Activated T-helper 2 cell treated with anti-CD3 and anti-CD28 coated beads, Interferon-gamma antibody, Interleukin-2, Interleukin-4, amounts not matched to agents 10 μg/mL and 5 μg/mL and 100 μg/mL, durations not matched to agents 14 hours and 24 hours and 36 hours (primary cell): ENCODE measurements around the gene RHBDF1. TPM values are rescaled to one million over a fixed set of nuclear protein-coding genes. Genes with fewer than 3 reads are reported as not detected.
A peak's percentile ranks its signal among the peaks of the same experiment; 100 is the strongest.

Experiments
- DNase-seq: peaks from one replicate; pipeline ENCODE4 v3.0.0; 2021; ENCODE audit warnings: low spot score
- H3K27ac Mint-ChIP-seq: one replicate; pipeline ENCODE4 v1.8.0; 2021; ENCODE audit warnings: mixed read lengths
- H3K27me3 Mint-ChIP-seq: one replicate; pipeline ENCODE4 v1.8.0; 2021; ENCODE audit warnings: low read depth, mixed read lengths
- H3K36me3 Mint-ChIP-seq: one replicate; pipeline ENCODE4 v1.8.0; 2021; ENCODE audit warnings: low read depth, mixed read lengths
- H3K4me1 Mint-ChIP-seq: one replicate; pipeline ENCODE4 v1.8.0; 2021; ENCODE audit warnings: low read depth, mixed read lengths
- H3K4me3 Mint-ChIP-seq: one replicate; pipeline ENCODE4 v1.8.0; 2021; ENCODE audit warnings: low read depth, mild to moderate bottlenecking, moderate library complexity, mixed read lengths
- H3K9me3 Mint-ChIP-seq: one replicate; pipeline ENCODE4 v1.8.0; 2021; ENCODE audit warnings: mixed read lengths
- intact Hi-C: fragments of 100-400 bp; cut with micrococcal nuclease; formaldehyde crosslinking; loops from one replicate; pipeline ENCODE4 v1.15.1; 2023
- total RNA-seq: library from RNA; stranded (reverse); gene quantifications from 2 replicates; pipeline ENCODE4 v1.2.3, GENCODE V29; 2022

RHBDF1 gene
- total RNA-seq = 1.2 and 1.6 TPM in 2 replicates

- H3K27ac Mint-ChIP-seq = no peak within 1 kb of the TSS
- peak within 1 kb of the TSS; percentile 46 for H3K4me3 Mint-ChIP-seq
- DNase-seq = no peak
- no peaks in the 10 kb centered on the region for H3K9me3 Mint-ChIP-seq
- intact Hi-C loops = no loop called here
- peaks cover 17% of the 10 kb centered on the region for H3K4me1 Mint-ChIP-seq
- peaks cover 45% of the 10 kb centered on the region for H3K27me3 Mint-ChIP-seq
- H3K36me3 Mint-ChIP-seq = no peaks in the 10 kb centered on the region
These were observed at the start of gene RHBDF1 for GRCh38 chr16:72561-73548. Gene RHBDF1 (minus strand): TSS chr16:72631. CDS start chr16:65015, 7,616 bp downstream.

GRCh38 chr16:120756-121155, 48.3 kb upstream of the RHBDF1 start:
- H3K4me1 Mint-ChIP-seq = no peaks in the 10 kb centered on the region

GRCh38 chr16:119835-120491, 47.5 kb upstream of the RHBDF1 start:
- no peak overlapping the region for H3K4me3 Mint-ChIP-seq
- DNase-seq = no peak
- H3K27ac Mint-ChIP-seq = no peak overlapping the region
- intact Hi-C loops = loop anchor here (5.0 kb wide), 1 partner anchor 242 kb away; no protein-coding TSS in a partner anchor
- peaks cover 27% of the 10 kb centered on the region for H3K36me3 Mint-ChIP-seq
- no peaks in the 10 kb centered on the region for H3K9me3 Mint-ChIP-seq
- H3K27me3 Mint-ChIP-seq = no peaks in the 10 kb centered on the region
- H3K4me1 Mint-ChIP-seq = no peaks in the 10 kb centered on the region

More at GRCh38 chr16:120756-121155, 48.3 kb upstream of the RHBDF1 start:
- intact Hi-C loops = no loop called here
- Mint-ChIP-seq H3K27ac (no peak overlapping the region), H3K27me3 (no peaks in the 10 kb centered on the region), H3K4me3 (no peak overlapping the region), H3K9me3 (no peaks in the 10 kb centered on the region), H3K36me3 (peaks cover 27% of the 10 kb centered on the region)
- DNase-seq = no peak

GRCh38 chr16:119295-119694, 46.9 kb upstream of the RHBDF1 start:
- no peak overlapping the region for H3K4me3 Mint-ChIP-seq
- no peak overlapping the region for H3K27ac Mint-ChIP-seq
- no peaks in the 10 kb centered on the region for H3K9me3 Mint-ChIP-seq
- H3K36me3 Mint-ChIP-seq = peaks cover 27% of the 10 kb centered on the region
- DNase-seq = no peak
- intact Hi-C loops = loop anchor here (5.0 kb wide), 1 partner anchor 243 kb away; no protein-coding TSS in a partner anchor
- peaks cover 1% of the 10 kb centered on the region for H3K4me1 Mint-ChIP-seq
- no peaks in the 10 kb centered on the region for H3K27me3 Mint-ChIP-seq

- no peak for DNase-seq
- Mint-ChIP-seq H3K9me3 (no peaks in the 10 kb centered on the region), H3K4me1 (peaks cover 4% of the 10 kb centered on the region), H3K27me3 (no peaks in the 10 kb centered on the region), H3K4me3 (no peak overlapping the region), H3K36me3 (peaks cover 26% of the 10 kb centered on the region), H3K27ac (no peak overlapping the region)
- intact Hi-C loops = loop anchor here (1.0 to 5.0 kb wide), 2 partner anchors 62 to 243 kb away; no protein-coding TSS in a partner anchor
These were observed 46.4 kb upstream of the RHBDF1 start for GRCh38 chr16:118857-119256.

- Mint-ChIP-seq H3K9me3 (no peaks in the 10 kb centered on the region), H3K36me3 (peaks cover 24% of the 10 kb centered on the region)
- intact Hi-C loops = loop anchor here (1.0 to 5.0 kb wide), 2 partner anchors 64 to 245 kb away; no protein-coding TSS in a partner anchor
These were observed 45.2 kb upstream of the RHBDF1 start for GRCh38 chr16:117379-118365.

GRCh38 chr16:116015-116414, 43.6 kb upstream of the RHBDF1 start:
- DNase-seq = no peak
- Mint-ChIP-seq H3K36me3 (peaks cover 36% of the 10 kb centered on the region), H3K4me1 (peaks cover 13% of the 10 kb centered on the region), H3K4me3 (no peak overlapping the region), H3K9me3 (no peaks in the 10 kb centered on the region), H3K27ac (no peak overlapping the region), H3K27me3 (no peaks in the 10 kb centered on the region)
- intact Hi-C loops = loop anchor here (5.0 kb wide), 1 partner anchor 246 kb away; no protein-coding TSS in a partner anchor

More at GRCh38 chr16:117379-118365, 45.2 kb upstream of the RHBDF1 start:
- Mint-ChIP-seq H3K4me1 (peaks cover 13% of the 10 kb centered on the region), H3K27me3 (no peaks in the 10 kb centered on the region), H3K4me3 (no peak overlapping the region), H3K27ac (no peak overlapping the region)
- DNase-seq = peak; percentile 39

GRCh38 chr16:114327-114726, 41.9 kb upstream of the RHBDF1 start:
- H3K9me3 Mint-ChIP-seq = no peaks in the 10 kb centered on the region
- intact Hi-C loops = no loop called here
- no peak overlapping the region for H3K27ac Mint-ChIP-seq
- no peaks in the 10 kb centered on the region for H3K27me3 Mint-ChIP-seq
- no peak for DNase-seq
- H3K36me3 Mint-ChIP-seq = peaks cover 43% of the 10 kb centered on the region
- peaks cover 13% of the 10 kb centered on the region for H3K4me1 Mint-ChIP-seq
- no peak overlapping the region for H3K4me3 Mint-ChIP-seq

- Mint-ChIP-seq H3K4me1 (peaks cover 13% of the 10 kb centered on the region), H3K9me3 (no peaks in the 10 kb centered on the region), H3K27ac (no peak overlapping the region), H3K27me3 (no peaks in the 10 kb centered on the region), H3K36me3 (peaks cover 50% of the 10 kb centered on the region), H3K4me3 (no peak overlapping the region)
- DNase-seq = no peak
- intact Hi-C loops = no loop called here
These were observed 39.9 kb upstream of the RHBDF1 start for GRCh38 chr16:112153-112840.

GRCh38 chr16:106623-107324, 34.3 kb upstream of the RHBDF1 start:
- Mint-ChIP-seq H3K4me1 (no peaks in the 10 kb centered on the region), H3K9me3 (no peaks in the 10 kb centered on the region), H3K27ac (no peak overlapping the region), H3K4me3 (no peak overlapping the region), H3K27me3 (no peaks in the 10 kb centered on the region), H3K36me3 (peaks cover 28% of the 10 kb centered on the region)
- peak; percentile 45 for DNase-seq
- intact Hi-C loops = no loop called here

GRCh38 chr16:105521-105920, 33.1 kb upstream of the RHBDF1 start:
- intact Hi-C loops = no loop called here
- no peak for DNase-seq
- H3K9me3 Mint-ChIP-seq = no peaks in the 10 kb centered on the region
- no peak overlapping the region for H3K4me3 Mint-ChIP-seq
- no peak overlapping the region for H3K27ac Mint-ChIP-seq
- H3K27me3 Mint-ChIP-seq = no peaks in the 10 kb centered on the region
- no peaks in the 10 kb centered on the region for H3K4me1 Mint-ChIP-seq
- peaks cover 25% of the 10 kb centered on the region for H3K36me3 Mint-ChIP-seq
